Stimulated activated CD4-positive, alpha-beta T cell treated with anti-CD3 and anti-CD28 coated beads, Interleukin-4, amount 100 ng/mL, for 1 hour (primary cell): ENCODE measurements around the gene PVALEF.

ENCODE experiments used
- DNase-seq: peaks from one replicate; pipeline ENCODE4 v3.0.0-alpha.2; 2020

The PVALEF gene

DNA sequence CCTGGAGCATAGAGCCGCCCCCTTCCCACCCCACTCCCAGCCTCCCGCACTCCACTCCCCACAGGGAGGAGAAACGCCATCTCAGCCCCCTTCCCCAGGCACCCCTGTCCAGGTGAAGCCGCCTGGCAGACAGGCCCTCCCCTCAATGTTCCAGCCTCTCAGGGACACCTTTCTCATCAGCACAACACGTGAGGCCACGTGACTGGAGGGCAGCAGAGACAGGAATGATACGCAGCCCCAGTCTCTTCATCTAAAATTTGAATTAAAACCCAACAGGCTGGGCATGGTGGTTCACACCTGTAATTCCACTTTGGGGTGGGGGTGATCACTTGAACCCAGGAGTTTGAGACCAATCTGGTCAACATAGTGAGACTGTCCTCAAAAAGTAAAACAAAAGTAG is 20.9 kb downstream of the PVALEF start:
- no peak for DNase-seq

- no peak for DNase-seq
These were observed 21.8 kb downstream of the PVALEF start for GRCh38 chr17:81187120-81187519.

DNA sequence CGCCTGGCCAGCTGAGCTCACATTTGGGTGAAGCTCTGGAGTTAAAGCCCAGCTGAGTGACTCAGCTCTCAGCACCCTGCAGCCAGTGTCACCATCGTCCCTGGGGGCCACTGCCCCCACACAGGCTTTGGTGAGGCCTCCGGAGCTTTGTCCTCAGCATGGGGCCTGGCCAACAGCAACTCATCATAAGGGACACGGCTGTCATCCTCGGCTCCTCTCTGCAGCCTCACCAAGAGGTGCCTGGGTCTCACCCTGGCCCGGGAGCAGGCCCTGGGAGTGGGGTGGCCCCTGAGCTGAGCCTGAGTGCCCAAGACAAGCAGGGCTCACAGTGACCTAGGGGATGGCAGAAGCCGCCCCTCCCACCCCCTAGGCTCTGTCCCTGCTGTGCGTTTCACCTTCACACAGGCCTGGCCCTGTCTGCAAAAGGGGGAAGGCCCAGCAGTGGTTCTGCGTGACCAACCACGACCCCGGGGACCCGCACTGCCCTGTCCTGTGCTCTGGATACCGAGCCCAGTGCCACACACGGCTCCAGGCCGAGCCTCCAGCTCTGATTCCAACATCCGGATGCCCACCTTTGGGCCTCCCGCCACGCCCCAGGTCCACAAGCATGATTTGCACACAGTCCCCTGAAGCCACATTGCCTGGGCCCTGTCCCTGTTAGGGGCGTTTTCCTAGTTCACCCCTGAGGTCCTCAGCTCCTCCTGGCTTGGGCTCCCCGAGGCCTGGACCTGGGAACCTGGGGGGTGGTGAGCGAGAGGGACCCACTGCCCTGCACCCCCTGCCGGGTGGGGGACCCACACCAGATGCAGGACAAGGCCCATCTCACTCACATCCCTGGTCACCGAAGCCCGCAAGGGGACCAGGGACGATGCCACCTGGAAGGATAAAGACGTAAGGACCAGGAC is 22.5 kb downstream of the PVALEF start:
- no peak for DNase-seq

DNA sequence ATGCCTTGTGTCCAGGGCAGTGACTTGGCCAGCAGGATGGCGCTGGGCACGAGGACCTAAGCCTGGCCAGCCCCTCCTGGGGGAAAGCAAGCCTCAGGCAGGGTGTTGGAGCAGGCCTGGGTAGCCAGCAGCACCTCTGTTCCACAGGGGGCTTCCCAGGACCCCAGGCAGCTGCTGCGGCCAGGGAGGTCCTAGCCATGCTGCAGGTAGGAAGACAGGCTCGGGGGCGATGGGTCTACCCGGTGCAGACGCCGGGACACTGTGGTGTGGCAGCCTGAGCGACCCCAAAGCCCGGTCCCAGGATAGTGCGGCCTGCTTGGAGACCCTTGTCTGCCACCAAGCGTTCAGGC is 23.2 kb downstream of the PVALEF start:
- no peak for DNase-seq

GRCh38 chr17:81189016-81189415 is 23.7 kb downstream of the PVALEF start:
- no peak for DNase-seq

DNA sequence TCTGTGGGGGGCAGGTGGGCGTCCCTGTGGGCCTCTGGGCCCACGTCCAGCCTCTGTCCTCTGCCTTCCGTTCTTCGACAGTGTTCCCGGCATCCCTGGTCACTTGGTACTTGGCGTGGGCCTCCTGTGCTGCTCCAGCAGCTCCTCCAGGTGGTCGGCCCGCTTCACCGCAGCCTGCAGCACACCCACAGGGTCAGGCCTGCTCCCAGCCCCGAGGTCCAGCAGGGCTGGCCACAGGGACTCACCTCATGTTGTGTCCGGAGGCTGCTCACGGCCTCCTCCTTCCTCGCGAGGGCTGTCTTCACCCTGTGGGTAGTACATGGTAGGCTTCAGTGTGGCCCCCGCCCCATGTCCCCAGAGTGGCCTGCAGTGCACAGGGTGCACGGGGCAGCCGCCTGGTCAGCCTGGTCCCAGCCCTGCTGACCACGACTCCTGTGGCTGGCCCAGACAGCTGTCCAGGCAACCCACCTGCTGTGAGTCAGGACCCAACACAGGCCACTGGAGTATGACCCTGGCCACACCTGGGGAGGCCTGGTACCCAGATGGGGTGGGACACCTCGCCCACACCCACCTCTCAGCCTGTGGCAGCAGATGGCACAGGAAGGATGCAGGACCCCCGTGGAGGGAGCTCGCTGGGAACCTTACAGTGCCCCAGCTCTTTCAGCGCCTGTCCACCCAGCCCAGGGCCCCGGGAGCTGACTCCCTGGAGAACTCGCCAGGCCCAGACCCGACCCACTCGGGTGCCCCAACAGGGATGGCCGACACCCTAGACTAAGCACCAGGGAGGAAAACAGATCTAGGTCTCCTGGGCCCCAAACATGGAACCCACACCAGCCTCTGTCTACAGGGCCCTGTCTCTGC is 24.6 kb downstream of the PVALEF start:
- no peak for DNase-seq

- DNase-seq: no peak
These were observed 25.3 kb downstream of the PVALEF start for GRCh38 chr17:81190591-81190990.

DNA sequence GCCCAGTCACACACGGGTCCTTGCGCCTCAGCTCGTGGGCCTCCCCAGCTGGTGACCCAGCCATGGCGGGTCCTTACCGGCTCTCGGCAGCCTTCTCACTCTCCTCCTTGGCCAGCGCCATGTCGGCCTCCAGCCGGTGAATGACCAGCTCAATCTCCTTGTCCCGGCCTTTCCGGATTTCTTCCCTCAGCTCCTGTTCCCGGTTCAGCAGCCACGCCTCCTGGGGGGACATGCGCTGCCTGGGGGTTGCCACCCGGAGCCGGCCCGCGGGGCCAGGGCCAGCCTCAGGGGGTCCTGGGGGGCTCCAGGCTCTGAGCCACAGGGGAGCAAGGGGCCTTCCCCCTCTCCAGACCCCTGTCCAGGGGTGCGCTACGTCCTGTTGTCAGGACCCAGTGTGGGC is 25.8 kb downstream of the PVALEF start:
- DNase-seq: no peak

- no peak for DNase-seq
These were observed 26.3 kb downstream of the PVALEF start for GRCh38 chr17:81191646-81192045.

- no peak for DNase-seq
These were observed 27.2 kb downstream of the PVALEF start for GRCh38 chr17:81192386-81193050.

DNA sequence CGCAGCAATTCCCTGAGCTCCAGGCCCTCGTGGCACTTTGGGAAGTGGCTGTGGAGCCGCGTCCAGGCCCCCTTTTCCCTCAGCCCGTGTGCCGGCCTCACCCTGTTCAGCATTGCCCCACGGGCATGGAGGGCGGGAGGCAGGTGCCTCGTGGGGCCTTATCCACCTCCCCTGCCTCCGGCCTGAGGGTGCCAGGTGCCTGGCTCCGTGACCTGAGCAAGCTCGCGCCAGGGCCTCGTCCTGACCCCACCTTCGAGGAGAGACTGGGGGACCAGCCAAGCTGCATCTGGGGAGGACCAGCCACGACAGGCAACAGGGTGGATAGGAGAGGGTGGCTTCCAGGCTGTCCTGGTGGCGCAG is 27.7 kb downstream of the PVALEF start:
- DNase-seq: no peak

- DNase-seq: no peak
These were observed 28.3 kb downstream of the PVALEF start for GRCh38 chr17:81193470-81194224.

DNA sequence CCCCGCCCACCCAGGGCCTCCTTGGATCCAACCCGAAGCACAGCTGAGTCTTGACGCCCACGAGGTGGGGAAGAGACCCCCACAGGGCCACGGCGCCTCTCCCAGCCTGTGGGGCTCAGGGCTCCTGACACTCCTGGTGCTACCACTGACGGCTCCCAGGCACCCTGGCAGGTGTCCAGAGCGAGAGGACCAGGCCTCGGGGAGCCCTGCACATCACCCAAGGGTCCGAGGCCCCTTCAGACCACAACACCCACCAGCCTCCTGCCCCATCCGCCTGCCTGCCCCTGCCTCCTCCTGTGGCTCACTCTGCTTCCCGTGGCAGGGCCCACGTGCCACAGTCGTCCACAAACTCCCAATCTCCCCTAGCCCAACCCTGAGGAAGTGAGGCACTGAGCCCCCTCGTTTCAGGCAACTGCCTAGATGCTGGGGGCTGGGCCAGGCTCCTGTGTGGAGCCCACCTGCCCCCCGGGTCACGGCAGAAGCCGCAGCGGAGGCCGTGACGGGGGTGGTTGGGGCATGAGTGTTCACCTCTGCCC is 29.0 kb downstream of the PVALEF start:
- DNase-seq: no peak

DNA sequence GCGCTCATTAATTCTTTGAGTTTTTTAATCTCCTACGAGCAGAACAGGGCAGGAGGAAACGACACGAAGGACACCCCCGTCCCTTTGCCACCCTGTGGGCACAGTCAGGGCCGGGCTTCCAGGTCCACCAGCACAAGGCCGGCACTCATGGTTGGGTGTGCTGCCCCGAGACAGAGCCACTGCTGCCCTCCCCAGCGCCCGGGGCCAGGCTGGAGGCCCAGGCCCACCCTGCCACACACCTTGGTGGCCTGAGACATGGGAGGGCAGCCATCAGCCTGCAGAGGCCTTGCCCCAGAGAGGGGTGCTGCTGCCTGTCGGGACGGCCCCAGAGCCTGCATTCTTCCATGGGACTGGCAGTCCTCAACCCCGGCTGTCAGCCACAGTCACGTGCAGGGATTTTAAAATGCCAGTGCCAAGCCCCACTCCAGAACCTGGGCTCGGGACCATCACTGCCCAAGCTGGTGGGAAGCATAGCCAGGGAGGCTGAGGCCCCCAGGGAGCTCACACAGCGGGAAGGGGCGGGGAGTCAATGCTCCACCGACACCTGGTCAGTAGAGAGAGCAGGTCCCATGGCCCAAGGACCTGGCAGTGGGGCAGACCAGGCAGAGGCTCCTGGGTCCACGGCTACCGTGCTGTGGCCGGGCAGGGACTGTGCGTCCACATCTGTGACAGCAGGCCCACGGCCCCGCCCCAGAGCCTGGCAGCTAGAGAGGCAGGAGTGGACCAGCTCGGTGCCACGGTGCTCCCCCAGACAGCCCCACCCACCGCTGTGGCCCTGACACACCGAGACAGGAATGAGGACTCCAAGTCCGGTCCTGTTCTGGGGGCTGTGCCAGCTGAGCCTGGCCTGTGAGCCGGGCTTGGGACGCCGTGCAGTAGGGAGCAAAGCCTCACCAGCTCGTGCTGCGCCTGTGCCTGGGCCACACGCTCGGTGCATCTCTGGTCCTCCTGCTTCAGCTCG is 29.9 kb downstream of the PVALEF start:
- DNase-seq: no peak

DNA sequence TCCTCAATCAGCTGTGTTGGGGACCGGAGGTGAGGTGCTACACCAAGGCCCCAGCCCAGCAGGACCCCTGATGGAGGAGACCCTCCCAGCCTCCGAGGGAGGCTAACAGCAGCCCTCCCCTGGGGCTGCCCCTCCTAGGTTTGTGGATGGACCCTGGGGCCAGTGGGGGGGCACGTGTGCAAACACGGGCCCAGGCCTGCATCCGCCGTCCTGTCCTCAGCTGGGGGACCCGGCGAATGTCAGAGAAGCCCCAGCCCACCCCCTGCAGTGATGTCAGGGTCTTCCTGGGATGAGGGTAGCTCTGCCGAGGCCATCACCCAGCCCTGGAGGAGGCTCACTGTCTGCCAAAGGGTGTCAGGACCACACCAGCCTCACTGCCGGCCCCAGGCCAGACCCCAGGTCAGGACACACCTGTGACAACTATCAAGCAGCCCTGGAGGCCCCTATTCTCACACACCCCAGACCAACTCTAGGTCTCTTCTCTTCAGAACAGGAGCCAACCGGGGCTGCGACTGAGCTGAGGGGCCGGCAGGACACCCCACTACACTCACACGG is 30.7 kb downstream of the PVALEF start:
- DNase-seq: no peak

GRCh38 chr17:81196505-81197408 is 31.4 kb downstream of the PVALEF start:
- no peak for DNase-seq

- no peak for DNase-seq
These were observed 32.1 kb downstream of the PVALEF start for GRCh38 chr17:81197409-81197795.

GRCh38 chr17:81197831-81198490 is 32.7 kb downstream of the PVALEF start:
- no peak for DNase-seq

GRCh38 chr17:81198826-81199481 is 33.6 kb downstream of the PVALEF start:
- DNase-seq: no peak
